Thymus (tissue), 11 donors: Measurements from ENCODE around the gene RIN2. TPM values are rescaled to one million over a fixed set of nuclear protein-coding genes. Genes with fewer than 3 reads are reported as not detected.
A peak's percentile ranks its signal among the peaks of the same experiment; 100 is the strongest.

Source experiments
- DNase-seq, 9 donors: peaks; one replicate each; pipeline ENCODE4 v3.0.0-alpha.2; 2013; ENCODE audit warnings: low spot score in 9 of 9, low read depth in 6 of 9, missing footprints in 1 of 9
- H3K27ac ChIP-seq, 2 donors: one replicate each; pipeline ENCODE4 v1.5.1; 2013; ENCODE audit warnings: control low read depth in 1 of 2, low read depth in 1 of 2, low read length in 1 of 2, mild to moderate bottlenecking in 1 of 2, moderate library complexity in 1 of 2
- H3K27me3 ChIP-seq, 2 donors: one replicate each; pipeline ENCODE4 v1.5.1; 2013; ENCODE audit warnings: low read length in 1 of 2; ENCODE audit not compliant: control insufficient read depth in 2 of 2, insufficient read depth in 1 of 2
- H3K36me3 ChIP-seq, 2 donors: one replicate each; pipeline ENCODE4 v1.5.1; 2013; ENCODE audit warnings: low read length in 1 of 2, mild to moderate bottlenecking in 1 of 2, moderate library complexity in 1 of 2; ENCODE audit not compliant: control insufficient read depth in 2 of 2, insufficient read depth in 2 of 2
- H3K4me1 ChIP-seq, 2 donors: one replicate each; pipeline ENCODE4 v1.5.1; 2013; ENCODE audit warnings: low read length in 2 of 2; ENCODE audit not compliant: control insufficient read depth in 2 of 2, insufficient read depth in 2 of 2
- H3K4me3 ChIP-seq, 2 donors: one replicate each; pipeline ENCODE4 v1.5.1; 2013; ENCODE audit warnings: low read length in 2 of 2, control low read depth in 1 of 2, mild to moderate bottlenecking in 1 of 2
- H3K9me3 ChIP-seq, 2 donors: one replicate each; pipeline ENCODE4 v1.5.1; 2013; ENCODE audit warnings: low read length in 1 of 2, mild to moderate bottlenecking in 1 of 2; ENCODE audit not compliant: control insufficient read depth in 2 of 2, insufficient read depth in 1 of 2
- WGBS: extraction: QIAGEN DNeasy Blood & Tissue Kit; methylation state at CpG from one replicate; pipeline ENCODE4 v1.1.7; 2013; 5-methylcytosine and 5-hydroxymethylcytosine counted together
- polyA plus RNA-seq: library from polyadenylated mRNA; stranded (reverse); fragments of 200-250 nt; gene quantifications from one replicate; pipeline ENCODE4 v1.2.3, GENCODE V29; 2013
- total RNA-seq: library from RNA; stranded (reverse); fragments of 120-200 nt; gene quantifications from one replicate; pipeline ENCODE4 v1.2.4, GENCODE V29; 2013
- donor health status: healthy.

Gene RIN2
- total and polyA plus RNA-seq, 2 donors: 5.2 to 9.2 TPM

DNA sequence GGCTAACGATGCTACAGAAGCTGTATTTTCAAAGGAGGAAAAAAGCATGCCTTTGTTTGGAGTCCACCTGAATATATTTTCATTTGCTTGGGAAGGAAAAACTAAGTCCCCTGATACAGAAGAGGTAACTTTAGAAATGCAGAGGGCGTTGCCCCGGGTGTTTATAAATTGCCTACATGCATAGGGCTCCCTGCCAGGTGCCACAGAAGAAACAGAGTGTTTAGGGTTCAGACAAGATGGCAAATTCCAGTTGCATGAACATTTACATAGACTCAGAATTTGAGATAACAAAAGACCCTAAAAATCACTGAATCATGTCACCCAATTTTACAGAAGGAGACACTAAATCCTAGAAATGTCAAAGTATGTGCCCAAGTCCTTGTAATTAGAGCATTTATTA lies 19.9 kb downstream of the RIN2 start:
- H3K27ac ChIP-seq: no peak overlapping the region
- WGBS: 95% methylated on average over 3 of the region's 3 CpGs
- H3K36me3 ChIP-seq: no peaks in the 10 kb centered on the region
- H3K4me1 ChIP-seq: no peaks in the 10 kb centered on the region
- no peak for DNase-seq
- no peak overlapping the region for H3K4me3 ChIP-seq
- no peaks in the 10 kb centered on the region for H3K9me3 ChIP-seq
- H3K27me3 ChIP-seq: no peaks in the 10 kb centered on the region

DNA sequence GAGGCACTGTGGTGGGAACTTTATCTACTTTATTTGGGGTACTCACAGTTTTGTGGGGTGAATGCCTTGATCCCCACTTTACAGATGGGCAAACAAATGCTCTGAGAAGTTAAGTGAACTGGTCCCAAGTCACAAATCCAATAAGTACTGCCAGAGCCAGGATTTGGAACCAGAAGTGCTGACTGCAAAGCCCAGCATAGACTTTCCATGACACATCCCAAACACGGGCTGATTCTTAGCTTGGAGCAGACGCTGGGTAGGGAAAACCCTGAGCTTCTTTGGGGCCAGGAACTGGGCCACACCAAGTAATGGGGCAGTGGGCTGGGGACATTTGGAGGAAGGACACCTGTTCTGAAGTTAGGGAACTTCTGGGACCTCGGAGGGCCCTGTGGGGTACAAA lies 20.3 kb downstream of the RIN2 start:
- 91% methylated on average over 3 of the region's 3 CpGs for WGBS

DNA sequence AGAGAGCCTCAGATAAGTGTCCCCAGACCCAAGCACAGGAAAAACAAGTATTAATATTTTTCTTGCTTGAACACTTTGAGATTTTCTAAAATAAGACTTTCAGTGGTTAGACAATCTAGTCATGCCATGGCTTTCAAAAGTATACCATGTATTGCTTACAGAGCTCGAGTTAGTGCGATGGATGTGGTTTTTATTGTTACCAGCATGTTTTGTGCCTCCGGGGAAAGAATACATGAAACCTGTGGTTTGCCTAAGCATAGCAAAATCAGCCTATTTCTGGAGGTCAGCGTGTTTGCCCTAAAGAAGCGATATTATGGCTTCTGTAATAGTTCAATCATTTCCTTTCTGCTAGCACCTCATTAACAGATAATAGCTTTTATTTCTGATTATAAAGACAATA lies 21.6 kb downstream of the RIN2 start:
- no peaks in the 10 kb centered on the region for H3K9me3 ChIP-seq
- H3K4me1 ChIP-seq: peaks cover 0 to 1% of the 10 kb centered on the region in 2 donors
- no peak overlapping the region for H3K27ac ChIP-seq
- H3K4me3 ChIP-seq: no peak overlapping the region
- no peaks in the 10 kb centered on the region for H3K27me3 ChIP-seq
- DNase-seq: no peak
- H3K36me3 ChIP-seq: no peaks in the 10 kb centered on the region
- 93% methylated on average over 5 of the region's 5 CpGs for WGBS

More for the DNA sequence above, 20.3 kb downstream of the RIN2 start:
- DNase-seq: no peak
- Histone ChIP-seq H3K4me1 (no peaks in the 10 kb centered on the region), H3K36me3 (no peaks in the 10 kb centered on the region), H3K27me3 (no peaks in the 10 kb centered on the region), H3K27ac (no peak overlapping the region), H3K9me3 (no peaks in the 10 kb centered on the region), H3K4me3 (no peak overlapping the region)

DNA sequence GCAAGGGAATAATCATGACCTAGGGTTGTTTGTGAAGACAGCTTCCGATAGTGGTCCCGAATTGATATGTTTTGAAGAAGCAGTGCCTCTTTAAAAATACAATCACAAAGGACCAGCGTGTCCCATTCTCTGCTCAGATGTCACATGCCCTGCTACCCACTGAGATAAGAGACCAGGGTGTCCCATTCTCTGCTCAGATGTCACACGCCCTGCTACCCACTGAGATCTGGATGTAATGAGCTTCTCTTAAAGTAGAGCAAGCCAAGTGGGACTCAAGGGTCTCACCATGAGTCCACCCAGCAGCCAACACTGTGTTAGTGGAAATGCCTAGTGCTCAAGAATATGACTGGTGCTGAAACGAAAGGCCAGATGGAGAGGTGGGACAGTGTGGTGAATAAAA lies 22.2 kb downstream of the RIN2 start:
- Histone ChIP-seq H3K9me3 (no peaks in the 10 kb centered on the region), H3K36me3 (no peaks in the 10 kb centered on the region), H3K27me3 (no peaks in the 10 kb centered on the region), H3K4me3 (no peak overlapping the region), H3K27ac (no peak overlapping the region), H3K4me1 (peaks cover 0 to 5% of the 10 kb centered on the region in 2 donors)
- WGBS: 91% methylated on average over 5 of the region's 5 CpGs
- DNase-seq: no peak

DNA sequence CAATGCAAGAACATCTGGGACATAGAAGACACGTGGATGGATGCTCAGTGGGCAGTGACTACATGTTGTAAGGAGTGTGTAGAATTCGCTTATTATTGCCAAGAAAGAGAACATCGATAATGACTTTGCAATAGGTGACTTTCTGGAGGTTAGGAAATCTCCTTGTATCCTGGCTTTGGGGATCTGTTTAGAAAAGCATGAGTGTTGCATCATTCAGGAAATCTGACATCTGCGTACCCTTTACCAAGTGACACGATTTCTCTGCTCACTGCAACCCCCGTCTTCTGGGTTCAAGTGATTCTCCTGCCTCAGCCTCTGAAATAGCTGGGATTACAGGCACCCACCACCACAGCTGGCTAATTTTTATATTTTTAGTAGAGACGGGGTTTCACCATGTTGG lies 23.2 kb downstream of the RIN2 start:
- H3K4me1 ChIP-seq: peaks cover 0 to 5% of the 10 kb centered on the region in 2 donors
- no peak overlapping the region for H3K27ac ChIP-seq
- WGBS: 95% methylated on average over 7 of the region's 7 CpGs
- no peak overlapping the region for H3K4me3 ChIP-seq
- no peaks in the 10 kb centered on the region for H3K9me3 ChIP-seq
- H3K27me3 ChIP-seq: no peaks in the 10 kb centered on the region
- DNase-seq: no peak
- no peaks in the 10 kb centered on the region for H3K36me3 ChIP-seq

DNA sequence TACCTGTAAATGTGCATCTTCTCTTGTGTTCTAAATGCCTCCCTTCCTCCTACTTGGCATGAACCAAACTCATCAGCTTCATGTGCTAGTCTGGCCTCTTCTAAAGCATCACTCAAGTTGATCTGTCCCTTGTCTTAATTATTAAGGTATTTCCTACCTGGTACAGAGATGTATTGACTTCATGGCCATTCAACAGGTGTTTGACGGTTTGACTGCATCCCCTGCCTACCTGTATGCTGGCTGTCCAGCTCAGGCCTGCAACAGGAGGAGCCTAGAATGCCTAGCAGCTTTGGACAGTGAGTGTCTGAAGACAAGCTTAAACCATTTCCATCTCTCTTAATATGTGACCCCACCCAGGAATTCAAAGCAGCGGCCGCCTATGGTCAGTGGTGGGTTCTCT lies 24.6 kb downstream of the RIN2 start:
- Histone ChIP-seq H3K4me1 (peaks cover 0 to 5% of the 10 kb centered on the region in 2 donors), H3K9me3 (no peaks in the 10 kb centered on the region), H3K27ac (no peak overlapping the region), H3K4me3 (no peak overlapping the region), H3K27me3 (no peaks in the 10 kb centered on the region), H3K36me3 (no peaks in the 10 kb centered on the region)
- 96% methylated on average over 3 of the region's 3 CpGs for WGBS
- no peak for DNase-seq

DNA sequence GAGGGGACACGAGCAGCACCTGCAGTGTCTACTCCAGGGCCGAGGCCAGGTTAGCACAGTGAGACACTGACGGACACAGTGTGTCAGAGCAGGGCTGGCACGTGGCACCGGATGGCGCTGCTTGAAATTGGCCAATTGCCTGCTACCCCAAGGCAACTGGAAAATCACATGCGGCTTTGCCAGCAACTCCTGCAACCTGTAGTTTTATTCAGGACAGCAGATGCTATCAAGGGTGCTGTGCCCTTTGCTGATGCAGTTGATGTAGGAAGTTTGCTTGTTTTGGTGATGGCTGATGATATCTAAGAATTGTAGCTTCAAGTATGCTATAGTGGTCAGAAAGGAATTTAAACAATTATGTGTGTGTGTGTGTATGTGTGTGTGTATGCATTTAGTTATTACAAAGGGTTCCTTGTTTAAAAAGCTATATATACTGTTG lies 25.9 kb downstream of the RIN2 start:
- H3K27me3 ChIP-seq: no peaks in the 10 kb centered on the region
- no peaks in the 10 kb centered on the region for H3K9me3 ChIP-seq
- H3K27ac ChIP-seq: no peak overlapping the region
- 95% methylated on average over 7 of the region's 7 CpGs for WGBS
- no peak overlapping the region for H3K4me3 ChIP-seq
- DNase-seq: no peak
- H3K36me3 ChIP-seq: no peaks in the 10 kb centered on the region
- H3K4me1 ChIP-seq: peaks cover 0 to 5% of the 10 kb centered on the region in 2 donors

DNA sequence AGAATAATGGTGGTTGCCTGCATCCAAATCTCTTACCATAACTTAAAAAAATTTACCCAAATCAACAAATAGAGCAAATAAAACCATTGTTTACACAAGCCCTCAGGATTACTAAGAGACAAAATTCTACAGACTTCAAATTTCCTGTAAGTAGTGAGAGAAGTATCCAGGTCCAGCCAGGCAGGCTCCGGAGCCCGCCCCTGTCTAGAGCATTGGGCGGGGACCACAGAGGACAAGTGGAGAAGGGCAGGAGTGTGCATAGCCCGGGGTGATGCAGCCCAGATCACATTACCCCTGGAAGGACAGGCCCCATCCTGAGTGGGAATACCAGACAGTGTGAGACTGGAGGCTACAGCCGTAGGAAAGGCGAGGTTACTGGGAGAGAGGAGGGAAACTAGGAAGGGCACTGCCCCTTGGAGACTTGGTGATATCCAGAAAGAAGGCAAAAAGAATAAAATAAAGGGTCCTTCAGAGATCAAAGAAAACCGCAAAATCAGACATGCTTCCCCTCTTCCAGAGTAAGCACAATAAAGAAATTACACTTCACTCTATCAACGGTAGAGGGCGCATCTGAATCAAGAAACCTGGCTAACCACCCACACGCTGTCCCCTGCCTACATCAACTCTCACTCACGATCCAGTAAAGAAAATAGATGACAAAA lies 26.6 kb downstream of the RIN2 start:
- 39% methylated on average over 11 of the region's 11 CpGs for WGBS
- peak in 8 of 9 donors; percentile 26 to 68 (median 40) for DNase-seq
- Histone ChIP-seq H3K36me3 (no peaks in the 10 kb centered on the region), H3K27me3 (no peaks in the 10 kb centered on the region), H3K27ac (no peak overlapping the region), H3K4me3 (no peak overlapping the region), H3K4me1 (peaks cover 0 to 5% of the 10 kb centered on the region in 2 donors), H3K9me3 (no peaks in the 10 kb centered on the region)

DNA sequence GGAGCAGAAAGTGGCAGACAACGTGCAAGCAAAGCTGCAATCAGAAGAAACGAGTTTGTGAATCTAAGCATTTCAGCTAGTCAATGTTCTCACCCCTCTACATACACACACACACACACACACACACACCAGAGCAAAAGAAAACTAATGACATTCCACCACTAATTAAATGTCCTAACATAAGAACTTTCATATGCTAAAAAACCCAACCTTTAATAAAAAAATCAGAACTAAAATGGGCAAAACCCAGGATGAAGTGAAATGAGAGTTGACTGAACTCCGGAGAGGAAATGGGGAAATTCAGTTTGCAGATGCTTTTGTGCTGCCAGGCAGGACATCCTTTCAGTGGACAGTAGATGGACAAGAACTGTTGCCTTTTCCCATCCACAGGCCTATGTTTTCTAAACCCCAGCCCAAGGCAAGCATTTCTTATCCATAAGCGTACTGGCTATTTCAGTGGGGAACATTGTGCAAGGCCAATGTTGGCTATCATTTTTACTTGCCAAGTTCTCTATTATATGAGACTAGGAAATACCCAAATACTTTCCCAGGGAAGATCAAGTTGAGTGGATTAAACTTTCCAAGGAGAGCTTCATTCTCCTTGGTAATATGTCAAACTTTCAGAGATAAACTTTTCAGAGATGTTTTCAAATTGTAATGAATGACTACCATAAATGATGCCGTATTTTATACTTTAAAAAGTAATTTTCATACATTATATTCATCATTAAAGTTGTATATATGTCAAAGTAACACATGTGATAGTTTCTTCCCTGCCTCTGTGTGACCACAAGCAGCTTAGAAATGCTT lies 27.3 kb downstream of the RIN2 start:
- WGBS: 64% methylated on average over 5 of the region's 5 CpGs
- Histone ChIP-seq H3K36me3 (no peaks in the 10 kb centered on the region), H3K4me3 (no peak overlapping the region), H3K4me1 (peaks cover 0 to 5% of the 10 kb centered on the region in 2 donors), H3K9me3 (no peaks in the 10 kb centered on the region), H3K27me3 (no peaks in the 10 kb centered on the region), H3K27ac (no peak overlapping the region)
- DNase-seq: no peak
